CD14-positive monocyte (primary cell): ENCODE data around the gene CDH4. TPM values are rescaled to one million over a fixed set of nuclear protein-coding genes. Genes with fewer than 3 reads are reported as not detected.

Experiments
- DNase-seq, 3 donors: peaks; one replicate each; pipeline ENCODE4 v3.0.0-alpha.2; 2011 to 2022
- H2AFZ ChIP-seq: 2 replicates; pipeline ENCODE4 v1.6.0; 2012; ENCODE audit warnings: mild to moderate bottlenecking, low read depth, low read length, inconsistent platforms; ENCODE audit not compliant: insufficient read depth, poor library complexity, severe bottlenecking
- H3K27ac ChIP-seq, 2 donors: 1 replicate in 1 of 2; 2 replicates in 1 of 2; pipeline ENCODE4 v1.5.1; 2012 to 2013; ENCODE audit warnings: low read length in 2 of 2, control low read depth in 1 of 2, inconsistent platforms in 1 of 2, low read depth in 1 of 2, mild to moderate bottlenecking in 1 of 2
- H3K27me3 ChIP-seq, 2 donors: one replicate each; pipeline versions ENCODE4 v1.6.0 to v1.6.1; 2011 to 2013; ENCODE audit warnings: low read length in 2 of 2; ENCODE audit not compliant: control insufficient read depth in 2 of 2, insufficient read depth in 2 of 2
- H3K36me3 ChIP-seq, 2 donors: replicated peaks in 1 of 2; 1 replicate in 1 of 2; 2 replicates in 1 of 2; pipeline versions ENCODE4 v1.5.1 to v1.6.1; 2012 to 2013; ENCODE audit warnings: low read length in 2 of 2, control low read depth in 1 of 2, inconsistent platforms in 1 of 2, mild to moderate bottlenecking in 1 of 2; ENCODE audit not compliant: insufficient read depth in 2 of 2, control insufficient read depth in 1 of 2
- H3K4me1 ChIP-seq, 2 donors: 1 replicate in 1 of 2; 2 replicates in 1 of 2; pipeline versions ENCODE4 v1.5.1 to v1.6.1; 2012 to 2013; ENCODE audit warnings: low read length in 2 of 2, control low read depth in 1 of 2, inconsistent platforms in 1 of 2, mild to moderate bottlenecking in 1 of 2, moderate library complexity in 1 of 2; ENCODE audit not compliant: insufficient read depth in 2 of 2, control insufficient read depth in 1 of 2
- H3K4me2 ChIP-seq: replicated peaks from 2 replicates; pipeline ENCODE3; 2012; ENCODE audit warnings: low read length, moderate library complexity, mild to moderate bottlenecking; ENCODE audit not compliant: poor library complexity, severe bottlenecking; ENCODE audit errors: extremely low read depth
- H3K4me3 ChIP-seq, 3 experiments: fragments of 200-600 bp in 1 of 3; sonication (generic) in 1 of 3; replicated peaks in 1 of 3; 1 replicate in 2 of 3; 2 replicates in 1 of 3; pipeline ENCODE4 v1.5.1; 2011 to 2013; ENCODE audit warnings: low read length in 3 of 3, mild to moderate bottlenecking in 3 of 3, control low read depth in 2 of 3, low read depth in 2 of 3, inconsistent platforms in 1 of 3, moderate library complexity in 1 of 3
- H3K79me2 ChIP-seq: 2 replicates; pipeline ENCODE4 v1.6.0; 2012; ENCODE audit warnings: mild to moderate bottlenecking, control low read depth, inconsistent platforms, low read length, moderate library complexity; ENCODE audit not compliant: insufficient read depth
- H3K9ac ChIP-seq: 2 replicates; pipeline ENCODE4 v1.6.0; 2017; ENCODE audit warnings: low read length, mild to moderate bottlenecking; ENCODE audit not compliant: insufficient read depth, poor library complexity, severe bottlenecking
- H3K9me3 ChIP-seq, 2 donors: replicated peaks in 1 of 2; 1 replicate in 1 of 2; 2 replicates in 1 of 2; pipeline versions ENCODE4 v1.5.1 to v1.6.1; 2012 to 2013; ENCODE audit warnings: low read length in 2 of 2, control low read depth in 1 of 2; ENCODE audit not compliant: control insufficient read depth in 1 of 2, insufficient read depth in 1 of 2
- H4K20me1 ChIP-seq: 2 replicates; pipeline ENCODE4 v1.6.0; 2012; ENCODE audit warnings: mild to moderate bottlenecking, low read length, control low read depth, moderate library complexity; ENCODE audit not compliant: insufficient read depth
- H3K27ac Mint-ChIP-seq, 7 donors: one replicate each; pipeline ENCODE4 v1.8.0; 2020; ENCODE audit warnings: mild to moderate bottlenecking in 7 of 7, mixed read lengths in 7 of 7, moderate library complexity in 6 of 7, inconsistent platforms in 2 of 7
- H3K27me3 Mint-ChIP-seq, 3 donors: one replicate each; pipeline ENCODE4 v1.8.0; 2021 to 2022; ENCODE audit warnings: low read depth in 3 of 3, mild to moderate bottlenecking in 3 of 3, mixed read lengths in 3 of 3, moderate library complexity in 3 of 3, inconsistent platforms in 1 of 3
- H3K36me3 Mint-ChIP-seq, 2 donors: one replicate each; pipeline ENCODE4 v1.8.0; 2020; ENCODE audit warnings: mixed read lengths in 2 of 2, inconsistent platforms in 1 of 2, mild to moderate bottlenecking in 1 of 2
- H3K4me1 Mint-ChIP-seq: one replicate; pipeline ENCODE4 v1.8.0; 2020; ENCODE audit warnings: mild to moderate bottlenecking, mixed read lengths
- H3K4me3 Mint-ChIP-seq, 2 donors: one replicate each; pipeline ENCODE4 v1.8.0; 2020; ENCODE audit warnings: mild to moderate bottlenecking in 2 of 2, mixed read lengths in 2 of 2, moderate library complexity in 1 of 2
- H3K9me3 Mint-ChIP-seq, 7 donors: one replicate each; pipeline ENCODE4 v1.8.0; 2020 to 2022; ENCODE audit warnings: mixed read lengths in 7 of 7, mild to moderate bottlenecking in 6 of 7, moderate library complexity in 6 of 7, inconsistent platforms in 2 of 7
- CTCF ChIP-seq: fragments of 200-600 bp; IDR thresholded peaks from one replicate; pipeline ENCODE4 v1.8.0; 2022; ENCODE audit warnings: antibody characterized with exemption, mild to moderate bottlenecking
- WGBS: methylation state at CpG from one replicate; pipeline ENCODE4 v1.1.5; 2013; ENCODE audit warnings: missing lambda C conversion rate; ENCODE audit not compliant: insufficient coverage; 5-methylcytosine and 5-hydroxymethylcytosine counted together
- intact Hi-C, 2 donors: fragments of 100-400 bp; cut with micrococcal nuclease; formaldehyde crosslinking; loops; one replicate each; pipeline versions ENCODE4 v1.15.0 to v1.15.1; 2023
- polyA plus RNA-seq, 3 donors: library from polyadenylated mRNA; depleted of rRNA in 1 of 3; unstranded in 2 of 3; stranded (reverse) in 1 of 3; fragments of 300-500 nt in 2 of 3; fragments of >200 nt in 1 of 3; fragmentation: Illumina TruSeq in 2 of 3; gene quantifications; 1 replicate in 2 of 3; 2 replicates in 1 of 3; pipeline ENCODE4 v1.2.3, GENCODE V29; 2012 to 2021

Gene CDH4
- polyA plus RNA-seq, 3 donors = not detected

- Mint-ChIP-seq H3K4me3 (no peak overlapping the region), H3K27ac (no peak overlapping the region), H3K27me3 (peaks cover 0 to 8% (median 6%) of the 10 kb centered on the region in 3 donors), H3K4me1 (no peaks in the 10 kb centered on the region), H3K36me3 (no peaks in the 10 kb centered on the region), H3K9me3 (peaks cover 0 to 61% (median 31%) of the 10 kb centered on the region in 7 donors)
- H3K79me2 ChIP-seq = no peaks in the 10 kb centered on the region
- H3K4me1 ChIP-seq = no peaks in the 10 kb centered on the region
- no peak for TF ChIP-seq CTCF
- no peaks in the 10 kb centered on the region for H3K36me3 ChIP-seq
- H4K20me1 ChIP-seq = no peaks in the 10 kb centered on the region
- DNase-seq = no peak
- no peak overlapping the region for H3K27ac ChIP-seq
- peaks cover 3 to 89% of the 10 kb centered on the region in 2 donors for H3K9me3 ChIP-seq
- H2AFZ ChIP-seq = no peak overlapping the region
- H3K27me3 ChIP-seq = no peaks in the 10 kb centered on the region
- no peak overlapping the region for H3K9ac ChIP-seq
- no peak overlapping the region for H3K4me3 ChIP-seq
- H3K4me2 ChIP-seq = no peak overlapping the region
- WGBS = 85% methylated on average over 11 of the region's 13 CpGs
- intact Hi-C loops = no loop called here
Measured at GRCh38 chr20:61508301-61509096, 256.4 kb downstream of the CDH4 start.

GRCh38 chr20:61510778-61511330 is 258.8 kb downstream of the CDH4 start:
- peaks cover 1 to 4% (median 1%) of the 10 kb centered on the region in 3 donors for H3K27me3 Mint-ChIP-seq
- Histone ChIP-seq H2AFZ (no peak overlapping the region), H3K9me3 (peaks cover 3 to 88% of the 10 kb centered on the region in 2 donors), H3K4me1 (no peaks in the 10 kb centered on the region), H3K36me3 (no peaks in the 10 kb centered on the region), H3K79me2 (no peaks in the 10 kb centered on the region), H3K27ac (no peak overlapping the region), H4K20me1 (no peaks in the 10 kb centered on the region), H3K9ac (no peak overlapping the region), H3K27me3 (no peaks in the 10 kb centered on the region), H3K4me2 (no peak overlapping the region), H3K4me3 (no peak overlapping the region)
- no peaks in the 10 kb centered on the region for H3K36me3 Mint-ChIP-seq
- H3K4me3 Mint-ChIP-seq = no peak overlapping the region
- 86% methylated on average over 4 of the region's 7 CpGs for WGBS
- intact Hi-C loops = no loop called here
- no peaks in the 10 kb centered on the region for H3K4me1 Mint-ChIP-seq
- no peak overlapping the region for H3K27ac Mint-ChIP-seq
- TF ChIP-seq CTCF = no peak
- no peak for DNase-seq
- peaks cover 0 to 59% (median 33%) of the 10 kb centered on the region in 7 donors for H3K9me3 Mint-ChIP-seq
